Activated CD8-positive, alpha-beta memory T cell treated with anti-CD3 and anti-CD28 coated beads for 24 hours (primary cell): ENCODE data around the gene OR2S2.
A peak's percentile ranks its signal among the peaks of the same experiment; 100 is the strongest.
"Not testable (repeated sequence)": the region's sequence is repeated elsewhere in the genome, so short reads cannot be mapped to it uniquely, and the experiment has no call there.

Experiments
- DNase-seq: peaks from one replicate; pipeline ENCODE4 v3.0.0-alpha.2; 2020

The OR2S2 gene, protein sequence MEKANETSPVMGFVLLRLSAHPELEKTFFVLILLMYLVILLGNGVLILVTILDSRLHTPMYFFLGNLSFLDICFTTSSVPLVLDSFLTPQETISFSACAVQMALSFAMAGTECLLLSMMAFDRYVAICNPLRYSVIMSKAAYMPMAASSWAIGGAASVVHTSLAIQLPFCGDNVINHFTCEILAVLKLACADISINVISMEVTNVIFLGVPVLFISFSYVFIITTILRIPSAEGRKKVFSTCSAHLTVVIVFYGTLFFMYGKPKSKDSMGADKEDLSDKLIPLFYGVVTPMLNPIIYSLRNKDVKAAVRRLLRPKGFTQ

DNA sequence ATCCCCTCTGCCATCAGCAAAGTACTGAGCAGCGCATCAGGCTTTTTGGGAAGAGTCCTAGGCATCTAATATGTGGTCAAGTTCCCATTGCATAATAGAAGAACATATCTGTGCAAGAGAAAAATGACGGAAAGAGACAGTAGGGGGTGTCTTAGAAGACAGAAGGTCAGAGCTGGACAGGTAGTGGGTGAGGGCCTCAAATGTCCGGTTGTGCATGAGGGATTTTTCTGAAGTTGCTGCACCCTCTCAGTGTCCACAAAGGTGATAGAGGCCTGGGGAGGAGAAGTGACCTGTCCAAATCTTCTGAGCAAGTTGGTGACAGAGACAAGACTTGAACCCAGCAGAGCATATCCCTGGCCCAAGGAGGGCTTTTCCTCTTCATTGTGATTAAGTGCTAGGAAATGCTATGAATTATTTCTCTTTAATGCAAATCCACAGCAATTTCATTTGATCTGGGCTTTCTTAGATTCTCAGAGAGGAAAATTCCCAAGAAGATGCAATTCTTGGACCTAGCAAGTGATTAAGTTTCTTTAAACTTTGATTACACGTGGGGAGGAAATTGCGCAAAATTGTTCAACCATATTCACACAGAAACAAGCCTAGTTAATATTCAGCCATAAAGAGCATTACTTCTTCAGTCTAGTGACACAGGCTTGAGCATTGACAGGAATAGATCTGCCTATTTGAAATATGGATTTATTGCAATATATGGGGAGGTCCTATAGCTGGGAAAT is at the start of gene OR2S2:
Gene OR2S2 (minus strand): TSS at position 51 of the 734 bp plus-strand sequence. CDS start 56 bp downstream, outside the sequence.
- DNase-seq, result no peak

DNA sequence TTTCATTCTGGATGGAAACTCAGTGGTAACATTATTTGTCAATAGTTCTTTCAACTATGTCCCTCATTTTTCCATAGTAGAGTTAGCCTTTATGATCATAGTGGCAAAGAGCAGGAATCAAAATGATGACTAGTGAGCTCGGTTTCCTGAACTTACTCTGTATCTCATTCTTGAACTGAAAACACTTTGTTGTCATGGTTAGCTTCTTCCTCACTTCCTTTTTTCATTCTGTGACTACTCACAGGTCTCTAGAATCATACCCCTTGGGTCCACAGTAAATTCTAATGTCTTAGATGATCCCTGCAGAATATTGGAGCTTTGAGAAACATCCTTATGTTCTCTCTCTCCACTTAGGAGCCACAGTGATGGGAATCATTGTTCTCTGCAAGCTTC is 49.4 kb upstream of the OR2S2 start:
- no peak for DNase-seq

DNA sequence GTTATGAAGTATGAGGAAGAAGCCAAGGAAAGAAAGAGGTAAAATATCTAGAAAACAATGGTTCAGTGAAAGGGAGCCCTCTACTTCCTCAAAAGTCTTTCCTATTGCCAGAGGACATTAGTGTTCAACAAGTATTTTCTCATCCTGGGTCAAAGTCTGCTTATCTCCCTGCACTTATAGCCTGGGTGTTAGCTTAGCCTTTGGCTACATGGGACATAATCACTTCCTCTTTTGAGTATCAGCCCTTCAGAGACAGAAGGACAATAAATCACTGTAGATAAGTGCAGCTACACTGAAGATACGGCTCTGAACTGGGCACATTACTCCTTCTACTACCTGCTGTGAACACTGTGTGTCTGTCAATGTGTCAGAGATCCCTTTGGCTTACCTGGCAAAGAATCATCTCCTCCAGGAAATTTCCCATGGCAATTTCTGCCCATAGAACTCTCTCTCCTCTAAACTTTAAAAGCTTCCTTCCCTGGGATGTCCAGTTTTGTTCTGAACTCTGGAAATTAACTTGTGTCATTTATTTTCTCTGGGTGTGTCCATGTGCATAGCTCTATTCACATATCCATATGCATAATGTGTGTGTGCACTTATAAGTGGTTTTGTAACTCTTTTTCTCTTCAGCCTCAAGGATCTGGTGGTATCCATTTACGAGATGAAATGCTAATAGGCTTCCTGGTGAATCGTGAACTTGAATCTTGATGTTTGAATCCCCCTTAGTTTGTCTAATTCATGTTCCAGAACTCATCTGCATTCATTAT is 48.8 kb upstream of the OR2S2 start:
- DNase-seq, result no peak

DNA sequence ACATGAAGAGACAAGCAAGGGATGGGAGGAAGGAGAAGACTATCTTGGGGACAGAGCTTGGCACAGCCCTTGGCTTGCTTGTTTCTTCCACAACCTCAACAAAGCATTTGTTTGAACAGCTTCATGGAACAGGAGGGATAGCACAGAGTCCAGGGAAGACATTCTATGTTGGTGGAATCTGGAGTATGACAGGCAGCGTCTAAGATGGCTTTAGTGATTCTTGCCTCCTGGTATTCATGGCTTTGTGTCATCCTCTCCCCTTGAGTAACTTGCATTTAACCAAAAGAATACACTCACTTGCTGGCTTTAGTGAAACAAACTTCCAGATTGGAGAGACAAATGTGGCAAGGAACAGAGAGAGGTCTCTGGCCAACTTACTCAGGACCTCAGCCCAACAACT is 47.9 kb upstream of the OR2S2 start:
- DNase-seq, result no peak

DNA sequence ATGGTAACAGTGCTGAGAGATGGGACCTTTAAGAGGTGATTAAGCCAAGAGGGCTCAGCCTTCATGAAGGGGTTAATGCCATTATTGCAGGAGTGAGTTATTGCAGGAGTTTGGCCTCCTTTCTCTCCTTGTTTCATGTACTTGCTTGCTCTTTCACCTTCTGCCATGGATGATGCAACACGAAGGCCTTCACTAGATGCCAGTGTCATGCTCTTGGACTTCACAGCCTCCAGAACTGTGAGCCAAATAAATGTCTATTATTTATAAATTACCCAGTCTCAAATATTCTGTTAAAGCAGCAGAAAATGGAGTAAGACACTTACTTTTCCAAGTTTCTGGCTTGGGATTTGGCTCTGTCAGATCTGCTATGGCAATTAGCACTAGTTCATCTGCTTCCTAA is 40.4 kb upstream of the OR2S2 start:
- no peak for DNase-seq

DNA sequence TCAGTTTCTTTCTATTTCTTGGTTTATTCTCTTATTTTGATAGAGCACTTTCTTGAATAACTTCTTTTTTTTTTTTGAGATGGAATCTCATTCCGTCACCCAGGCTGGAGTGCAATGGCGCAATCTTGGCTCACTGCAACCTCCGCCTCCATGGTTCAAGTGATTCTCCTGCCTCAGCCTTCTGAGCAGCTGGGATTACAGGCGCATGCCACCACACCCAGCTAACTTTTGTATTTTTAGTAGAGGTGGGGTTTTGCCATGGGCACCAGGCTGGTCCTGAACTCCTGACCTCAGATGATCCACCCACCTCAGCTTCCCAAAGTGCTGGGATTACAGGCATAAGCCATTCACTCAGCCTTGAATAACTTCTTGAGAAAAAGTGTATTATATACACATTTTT is 39.1 kb upstream of the OR2S2 start:
- not testable (repeated sequence) for DNase-seq

DNA sequence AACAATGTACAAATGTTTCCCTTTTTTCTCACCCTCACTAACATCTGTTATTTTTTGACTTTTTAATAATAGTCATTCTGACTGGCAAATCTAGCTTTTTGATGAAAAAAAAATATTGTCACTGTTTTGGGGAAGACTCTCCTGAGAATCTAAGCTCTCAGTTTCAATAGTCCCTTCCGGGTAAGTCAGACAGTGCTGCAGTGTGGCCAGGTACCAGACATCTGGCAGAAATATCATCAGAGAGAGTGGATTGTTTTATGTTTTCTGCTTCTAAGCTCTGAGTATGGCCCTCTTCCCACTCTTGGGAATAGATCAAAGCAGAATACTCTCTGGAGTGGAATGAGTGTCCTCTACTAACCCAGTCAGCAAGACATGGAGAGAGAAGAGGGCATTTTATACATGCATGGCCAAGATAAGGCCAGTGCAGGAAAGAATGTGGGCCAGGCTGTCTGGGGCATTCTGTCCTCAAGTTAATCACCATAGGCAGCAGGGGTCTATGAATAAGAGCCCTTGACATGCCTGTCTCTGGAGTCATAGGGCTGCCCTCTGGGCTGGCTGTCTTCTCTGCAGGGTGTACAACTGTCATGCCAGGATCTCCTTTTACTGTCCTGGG is 38.5 kb upstream of the OR2S2 start:
- DNase-seq, result no peak

DNA sequence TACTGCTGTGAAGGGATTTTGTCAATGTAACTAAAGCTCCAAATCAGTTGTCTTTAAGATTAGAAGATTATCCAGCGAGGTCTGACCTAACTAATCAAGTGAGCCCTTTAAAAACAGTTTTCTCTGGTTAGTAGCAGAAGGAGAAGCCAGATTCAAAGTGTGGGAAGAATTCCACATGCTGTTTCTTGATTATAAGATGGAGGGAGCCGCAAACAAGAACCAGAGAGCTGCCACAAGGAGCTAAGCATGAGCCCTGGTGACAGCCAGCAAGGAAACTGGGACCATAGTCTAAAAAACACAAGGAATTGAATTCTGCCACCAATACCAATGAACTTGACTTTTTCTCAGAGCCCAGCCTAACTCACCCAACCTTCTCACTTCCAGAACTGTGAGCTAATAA is 37.0 kb upstream of the OR2S2 start:
- DNase-seq, result no peak

DNA sequence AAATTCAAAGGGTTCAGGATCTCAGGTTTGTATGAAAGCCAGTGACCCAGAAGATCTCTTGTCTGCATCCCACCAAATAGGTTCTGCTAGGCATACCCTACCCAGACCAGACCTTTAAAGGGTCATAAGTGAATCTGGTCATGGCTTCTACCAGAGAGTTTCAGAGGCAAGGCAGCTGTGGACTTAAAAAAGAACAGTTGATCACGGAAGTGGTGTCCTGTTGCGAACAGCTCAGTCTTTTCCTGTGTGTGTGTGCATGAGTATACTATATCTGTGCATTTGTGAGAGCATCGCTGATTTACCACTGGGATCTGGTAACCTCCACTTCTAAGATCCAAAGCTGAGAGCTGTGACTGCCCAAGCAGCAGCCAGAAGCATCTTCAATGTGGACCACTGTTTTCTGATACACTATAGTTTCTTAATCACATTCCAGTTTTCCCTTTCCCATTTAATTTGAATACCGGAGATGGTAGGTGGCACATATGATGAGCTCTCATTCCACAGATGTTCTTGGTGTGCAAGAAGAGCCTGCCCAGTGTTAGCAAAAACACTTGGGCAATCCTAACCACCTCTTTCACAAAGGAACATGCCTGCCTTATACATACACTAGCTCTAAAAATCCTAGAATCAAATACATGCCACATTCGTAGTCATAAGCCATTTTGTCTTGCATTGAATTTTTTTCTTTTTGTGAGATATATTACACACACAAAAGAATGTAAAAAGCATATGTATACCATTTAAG is 36.2 kb upstream of the OR2S2 start:
- DNase-seq, result no peak

DNA sequence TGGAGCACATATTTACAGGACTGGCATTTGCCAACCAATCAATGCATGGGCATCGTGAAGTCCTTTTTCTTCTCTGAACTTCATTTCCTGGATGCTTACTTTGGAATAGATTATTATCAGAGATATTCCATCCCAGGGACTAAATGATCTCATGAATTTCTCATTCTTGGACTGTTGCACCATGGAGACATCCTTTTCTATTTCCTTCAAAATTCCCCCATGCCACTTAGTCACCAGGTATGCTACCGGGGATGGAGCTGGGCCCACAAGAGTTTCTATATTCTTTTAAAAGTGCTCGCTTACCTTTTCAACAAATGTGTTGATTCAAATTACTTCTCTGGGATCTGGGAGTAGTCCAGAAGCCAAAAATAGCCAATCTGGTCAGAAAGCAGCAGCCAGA is 35.2 kb upstream of the OR2S2 start:
- DNase-seq, result not testable (repeated sequence)

DNA sequence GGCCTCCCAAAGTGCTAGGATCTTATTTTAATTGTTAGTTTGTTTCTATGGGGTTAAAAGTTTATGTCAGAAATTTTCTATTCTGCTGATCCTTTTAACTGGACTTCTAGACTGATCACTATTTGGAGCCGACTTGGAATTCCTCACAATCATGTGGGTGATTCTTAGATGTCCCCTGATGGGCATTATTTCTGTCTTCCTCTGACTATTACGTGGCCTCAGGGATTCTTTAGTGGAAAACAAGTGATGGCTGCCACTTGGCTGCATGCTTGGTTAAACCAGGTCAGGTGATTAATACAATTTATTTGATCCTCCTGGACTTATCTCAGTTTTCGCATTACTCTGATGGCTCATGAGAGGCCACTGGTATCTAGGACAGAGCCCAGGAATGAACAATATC is 32.2 kb upstream of the OR2S2 start:
- no peak for DNase-seq

DNA sequence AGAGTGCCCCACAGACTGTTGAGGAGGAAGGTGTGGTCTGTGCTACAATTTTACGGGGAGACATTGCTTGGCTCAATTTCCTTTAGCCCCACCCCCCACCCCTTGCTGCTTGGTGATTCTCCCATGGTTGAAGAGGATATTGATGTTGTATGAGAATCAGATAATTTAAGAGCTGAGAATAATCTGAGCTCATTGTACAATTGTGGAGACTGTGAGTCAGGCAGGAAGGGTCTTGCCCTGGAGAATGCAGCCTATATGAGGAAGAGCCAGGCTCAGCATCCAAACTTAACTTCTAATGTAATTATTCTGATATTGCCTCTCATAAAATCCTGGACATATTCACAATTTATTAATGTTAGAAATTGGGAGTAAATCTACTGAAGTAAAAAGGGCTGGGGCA is 26.1 kb upstream of the OR2S2 start:
- DNase-seq, result no peak

DNA sequence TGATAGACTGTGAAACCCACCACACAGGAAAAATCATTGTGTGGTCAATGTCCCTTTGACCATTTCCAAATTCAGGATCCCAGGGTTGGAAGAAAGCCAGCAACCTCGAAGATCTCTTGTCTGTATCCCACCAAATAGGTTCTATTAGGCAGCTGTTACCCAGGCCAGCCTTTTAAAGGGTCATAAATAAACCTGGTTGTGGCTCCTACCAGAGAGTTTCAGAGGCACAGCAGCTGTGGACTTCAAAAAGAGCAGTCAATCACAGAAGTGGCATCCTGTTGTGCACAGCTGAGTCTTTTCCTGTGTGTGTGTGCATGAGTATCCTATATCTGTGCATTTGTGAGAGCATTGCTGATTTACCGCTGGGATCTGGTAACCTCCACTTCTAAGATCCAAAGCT is 23.7 kb upstream of the OR2S2 start:
- DNase-seq, result no peak

DNA sequence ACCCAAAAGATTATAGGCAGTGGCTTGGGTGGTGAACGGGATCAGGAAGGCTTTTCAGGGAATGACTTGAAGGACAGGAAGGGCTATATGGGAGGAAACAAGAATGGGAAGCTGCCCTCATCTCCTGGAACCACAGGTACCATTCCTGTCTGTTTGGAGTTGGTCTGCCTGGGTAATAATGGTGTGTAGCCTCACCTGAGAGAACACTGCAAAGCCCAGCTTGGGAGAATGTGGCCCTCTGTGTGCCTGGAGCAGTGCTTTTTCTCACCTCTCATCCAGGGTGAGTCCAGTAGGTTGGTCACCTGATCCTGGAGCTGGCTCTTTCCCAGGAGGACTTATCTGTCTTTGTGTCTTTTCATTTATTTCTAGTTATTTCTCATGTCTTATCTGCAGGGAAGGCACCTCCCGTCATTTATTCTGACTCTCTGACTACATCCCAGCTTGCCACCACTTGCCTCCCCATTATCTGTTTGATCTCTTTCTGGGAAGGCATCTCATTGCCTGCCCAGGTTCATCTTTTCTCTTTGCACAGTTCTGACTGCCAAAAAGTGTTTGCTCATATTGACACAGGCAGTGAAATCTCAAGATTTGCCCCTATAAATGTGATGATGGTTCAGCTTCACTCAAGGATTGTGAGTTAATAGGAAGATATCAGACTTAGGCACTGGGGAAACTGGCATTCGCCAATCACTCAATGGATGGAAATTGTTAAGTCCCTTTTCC is 22.5 kb upstream of the OR2S2 start:
- DNase-seq, result no peak

DNA sequence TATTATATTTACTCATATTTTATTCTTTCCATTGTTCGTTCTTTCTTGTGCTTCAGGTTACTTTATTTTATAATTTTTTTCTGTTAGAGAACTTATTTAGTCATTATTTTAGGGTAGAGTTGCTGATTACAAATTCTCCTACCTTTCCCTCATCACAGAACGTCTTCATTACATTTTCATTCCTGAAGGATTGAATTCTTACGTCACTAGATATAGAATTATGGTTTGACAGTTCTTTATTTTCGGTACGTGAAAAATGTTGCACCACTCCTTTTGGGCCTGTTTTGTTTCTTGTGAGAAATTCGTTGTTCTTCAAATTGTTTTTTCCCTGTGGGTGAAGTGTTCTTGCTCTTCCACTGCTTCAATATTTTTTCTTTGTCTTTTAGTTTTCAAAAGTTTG is 20.8 kb upstream of the OR2S2 start:
- DNase-seq, result no peak

DNA sequence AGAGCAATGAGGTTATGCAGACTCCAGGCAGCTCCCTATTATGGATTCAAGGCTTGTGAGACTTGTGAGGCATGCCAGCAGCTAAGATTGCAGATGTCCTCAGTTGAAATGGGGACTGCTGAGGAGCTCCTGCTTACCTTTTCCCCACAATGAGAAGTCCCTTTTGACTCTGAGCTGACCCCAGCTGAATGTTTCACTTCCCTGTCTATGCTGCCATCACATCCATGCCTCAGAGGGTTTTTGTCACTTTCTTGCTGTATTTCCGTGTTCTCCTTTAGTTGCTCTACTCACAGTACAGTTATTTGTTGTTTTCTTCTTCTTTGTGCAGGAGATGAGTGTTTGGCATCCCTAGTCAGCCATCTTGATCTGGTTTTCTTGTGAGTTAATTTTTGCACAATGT is 18.8 kb upstream of the OR2S2 start:
- no peak for DNase-seq

DNA sequence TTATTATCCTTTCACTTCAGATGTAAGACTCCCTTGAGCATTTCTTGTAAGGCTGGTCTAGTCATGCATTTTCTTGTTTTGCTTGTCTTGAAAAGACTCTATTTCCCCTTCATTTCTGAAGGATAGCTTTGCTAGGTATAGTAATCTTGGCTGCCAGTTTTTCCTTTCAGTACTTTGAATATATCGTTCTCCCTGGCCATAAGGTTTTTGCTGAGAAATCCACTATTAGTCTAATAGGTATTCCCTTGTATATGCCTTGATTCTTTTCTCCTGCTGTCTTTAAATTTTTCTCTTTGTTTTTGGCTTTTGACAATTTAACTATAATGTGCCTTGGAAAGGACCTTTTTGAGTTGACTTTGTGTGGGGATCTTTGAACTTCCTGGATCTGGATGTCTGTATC is 16.8 kb upstream of the OR2S2 start:
- no peak for DNase-seq

DNA sequence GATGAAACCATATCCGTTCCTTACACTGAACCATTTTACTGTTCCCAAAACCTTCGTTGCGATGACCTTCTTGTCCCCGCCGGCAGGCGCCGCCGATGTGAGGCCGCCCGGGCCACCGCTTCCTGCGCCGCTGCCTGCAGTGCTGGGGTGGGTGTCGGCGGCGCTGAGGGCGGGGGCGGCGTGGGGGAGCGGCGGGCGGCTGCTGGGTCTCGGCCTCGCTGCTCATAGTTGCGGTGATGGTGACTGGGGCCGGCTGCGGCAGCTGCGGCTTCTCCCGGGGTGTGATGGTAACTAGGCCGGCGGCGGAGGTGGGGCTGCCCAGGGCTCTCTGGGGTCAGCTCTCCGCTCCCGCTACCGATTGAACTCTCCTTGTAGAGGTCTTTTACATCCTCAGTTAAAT is 14.1 kb upstream of the OR2S2 start:
- peak; percentile 61 for DNase-seq

DNA sequence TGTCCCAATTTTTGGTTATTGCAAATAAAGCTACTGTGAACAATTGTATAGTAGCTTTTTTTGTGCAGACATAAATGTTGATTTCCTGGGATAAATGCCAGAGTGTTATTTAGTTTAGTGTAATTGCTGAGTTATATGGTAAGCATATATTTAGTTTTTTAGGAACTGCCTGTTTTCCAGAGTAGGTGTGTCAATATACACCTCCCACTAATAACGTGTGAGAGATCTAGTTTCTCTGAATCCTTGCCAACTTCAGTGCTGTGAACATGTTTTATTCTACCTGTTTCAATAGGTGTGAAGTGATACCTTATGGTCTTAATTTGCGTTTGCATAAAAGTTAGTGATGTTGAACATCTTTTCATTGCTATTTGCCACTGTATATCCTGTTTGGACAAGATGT is 9.1 kb upstream of the OR2S2 start:
- no peak for DNase-seq

DNA sequence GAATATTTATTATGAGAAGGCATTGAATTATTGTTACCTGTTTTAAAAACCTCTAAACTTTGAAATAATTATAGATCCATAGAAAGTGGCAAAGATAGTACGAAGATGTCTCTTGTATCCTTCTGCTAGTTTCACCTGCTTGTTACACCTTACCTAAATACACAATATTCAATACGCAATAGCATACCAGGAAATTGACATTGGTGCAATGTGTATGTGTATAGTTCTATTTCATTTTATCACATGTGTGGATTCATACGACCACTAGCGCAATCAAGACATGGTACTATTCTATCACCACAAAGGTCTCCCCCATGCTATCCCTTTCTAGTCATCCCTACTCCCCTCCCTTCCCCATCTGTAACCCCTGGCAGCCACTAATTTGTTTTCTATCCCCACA is 8.5 kb upstream of the OR2S2 start:
- no peak for DNase-seq

DNA sequence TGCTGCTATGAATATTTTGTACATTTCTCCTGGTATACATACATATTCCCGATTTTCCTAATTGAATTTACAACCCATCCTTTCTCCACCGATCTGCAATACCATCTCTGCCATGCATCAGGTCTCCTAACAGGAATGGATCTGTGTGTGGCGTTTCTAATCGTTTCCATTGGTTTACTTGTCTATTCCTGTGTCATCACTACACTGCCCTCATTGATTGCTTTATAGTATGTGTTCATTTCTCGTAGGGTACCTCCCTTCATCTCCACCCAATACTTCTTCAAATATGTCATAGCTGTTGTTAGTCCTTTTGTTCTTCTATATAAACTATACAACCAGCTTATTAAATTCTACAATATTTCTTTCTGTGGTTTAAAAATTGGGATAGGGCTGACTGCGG is 7.1 kb upstream of the OR2S2 start:
- DNase-seq, result no peak
